ENCODE measurements around the gene ZFYVE27.

DNA sequence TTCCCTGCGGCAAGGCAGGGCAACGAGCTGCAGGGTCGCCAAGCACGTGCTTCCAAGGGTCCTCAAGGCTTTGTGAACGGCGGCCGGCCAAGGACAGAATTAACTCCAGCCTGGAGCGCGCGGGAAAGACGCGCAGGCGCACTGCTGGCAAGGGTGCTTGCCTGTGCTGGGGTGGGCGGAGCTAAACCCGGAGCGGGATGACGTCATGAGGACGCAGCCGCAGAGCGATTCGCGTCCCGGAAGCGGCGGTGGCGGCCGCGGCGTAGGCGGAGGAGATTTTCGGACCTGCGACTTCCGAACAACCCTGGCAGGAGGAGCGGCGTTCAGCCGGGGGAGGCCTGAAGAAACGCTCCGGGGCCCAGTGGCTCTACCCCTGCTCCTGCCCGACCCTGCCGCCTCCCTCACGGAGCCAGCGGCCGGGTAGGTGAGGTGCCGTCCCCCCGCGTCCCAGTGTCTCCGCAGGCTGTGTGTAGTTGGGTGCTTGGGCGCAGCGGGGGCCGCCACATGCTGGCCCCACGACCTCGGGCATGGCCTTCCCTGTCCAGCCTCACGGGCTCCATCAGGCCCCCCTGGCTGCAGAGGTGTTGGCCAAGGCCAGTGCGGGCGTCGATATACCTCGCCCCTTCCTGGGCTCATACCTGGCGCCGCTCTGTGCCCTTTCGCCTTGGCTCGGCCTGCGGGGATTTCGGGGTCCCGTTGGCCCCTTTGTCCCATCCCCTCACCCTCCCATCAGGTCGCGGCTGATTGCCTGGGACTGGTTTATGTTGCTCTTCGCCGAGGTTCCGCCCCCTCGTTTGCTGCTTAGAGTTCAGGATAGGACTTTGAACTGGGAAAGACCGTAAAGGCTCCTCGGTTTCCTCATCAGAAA, at the start of gene ZFYVE27:
- TF ChIP-seq EZH2phosphoT487 (IDR thresholded peaks at IDR 0.05; ENCODE audit: insufficient read depth, low read depth) (no peak), EZH2 (IDR thresholded peaks at IDR 0.05; ENCODE audit: insufficient read depth, poor library complexity, severe bottlenecking) (no peak)

All from GM23248 (cell line).